Measurements from ENCODE around the gene IPO5.
"Not testable (repeated sequence)": the region's sequence is repeated elsewhere in the genome, so short reads cannot be mapped to it uniquely, and the experiment has no call there.

IPO5 gene

DNA sequence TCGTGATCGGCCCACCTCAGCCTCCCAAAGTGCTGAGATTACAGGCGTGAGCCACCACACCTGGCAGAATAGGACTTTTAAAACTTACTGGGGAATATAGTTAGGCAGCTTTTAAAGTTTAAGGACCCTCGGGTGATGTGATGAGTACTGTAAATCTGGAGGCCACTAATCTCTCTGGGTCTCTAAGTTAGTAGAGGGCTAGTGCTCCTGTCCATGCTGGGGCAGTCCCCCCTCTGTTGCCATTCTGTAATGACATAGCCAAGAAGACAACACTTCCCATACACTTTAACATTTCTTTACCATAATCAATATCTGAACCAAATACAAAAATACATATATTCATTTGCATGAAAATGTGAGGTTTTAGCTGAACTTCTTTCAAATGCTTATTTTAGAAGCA, 65.7 kb downstream of the IPO5 start:
- DNase-seq: no peak

DNA sequence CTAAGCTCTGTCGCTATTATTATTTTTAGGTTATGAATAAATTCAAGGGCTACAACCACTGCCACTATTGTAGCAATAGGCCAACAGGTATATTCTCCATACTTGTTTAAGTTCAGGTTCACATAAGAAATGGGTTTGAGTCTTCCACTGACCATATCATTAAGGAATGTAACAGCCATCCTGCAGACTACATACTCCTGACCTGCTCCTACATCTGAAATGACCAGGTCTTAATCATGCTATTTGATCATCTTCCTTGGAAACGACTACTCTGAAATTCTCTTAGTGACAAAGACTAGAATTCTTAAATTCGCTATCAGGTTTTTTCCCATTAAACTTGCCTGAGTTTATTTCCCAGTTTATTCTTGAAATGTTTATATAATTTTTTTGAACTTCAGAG, 66.8 kb downstream of the IPO5 start:
- no peak for DNase-seq

GRCh38 chr13:98022210-98022609, 68.7 kb downstream of the IPO5 start:
- no peak for DNase-seq

GRCh38 chr13:98025480-98026025, 72.1 kb downstream of the IPO5 start:
- no peak for DNase-seq

GRCh38 chr13:98026457-98026857, 73.0 kb downstream of the IPO5 start:
- no peak for DNase-seq

GRCh38 chr13:98032168-98032567, 78.7 kb downstream of the IPO5 start:
- no peak for DNase-seq

DNA sequence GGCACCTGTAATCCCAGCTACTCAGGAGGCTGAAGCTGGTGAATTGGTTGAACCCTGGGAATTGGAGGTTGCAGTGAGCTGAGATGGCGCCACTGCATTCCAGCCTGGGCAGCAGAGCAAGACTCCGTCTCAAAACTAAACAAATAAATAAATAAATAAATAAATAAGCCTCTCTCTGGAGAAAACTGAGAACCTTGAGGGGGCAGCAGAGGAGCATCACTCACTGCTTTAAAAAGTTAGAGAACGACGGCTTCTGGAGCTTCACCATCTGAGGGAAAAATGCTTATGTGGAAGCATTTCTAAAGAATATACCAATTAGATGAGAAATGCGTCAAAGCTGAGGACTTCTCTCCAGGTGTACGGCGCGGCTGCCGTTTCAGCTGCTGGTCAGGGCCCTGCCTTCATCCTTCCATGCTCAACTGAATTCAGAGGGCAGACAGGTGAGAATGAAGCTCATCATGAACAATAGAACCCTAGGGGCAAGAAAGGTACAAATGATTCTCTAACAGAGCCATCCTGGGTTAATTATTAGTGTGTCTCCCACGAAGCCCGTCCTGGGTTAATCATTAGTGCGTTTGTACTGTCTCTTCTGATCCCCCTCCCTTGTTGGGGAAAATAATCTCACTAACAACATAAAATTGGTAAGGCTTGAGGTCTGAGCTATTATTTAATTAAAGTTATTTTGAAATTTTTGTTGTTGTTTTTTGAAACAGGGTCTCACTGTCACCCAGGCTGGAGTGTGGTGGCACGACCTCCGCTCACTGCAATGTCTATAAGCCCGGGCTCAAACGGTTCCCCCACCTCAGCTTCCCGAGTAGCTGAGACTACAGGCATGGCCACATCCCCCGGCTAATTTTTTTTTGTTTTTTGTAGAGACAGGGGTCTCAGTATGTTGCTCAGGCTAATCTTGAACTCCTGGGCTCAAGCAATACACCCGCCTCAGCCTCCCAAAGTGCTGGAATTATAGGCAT, 80.1 kb downstream of the IPO5 start:
- DNase-seq: no peak

- no peak for DNase-seq
These were observed 81.9 kb downstream of the IPO5 start for GRCh38 chr13:98035373-98035772.

GRCh38 chr13:98036564-98037302, 83.3 kb downstream of the IPO5 start:
- not testable (repeated sequence) for DNase-seq

DNA sequence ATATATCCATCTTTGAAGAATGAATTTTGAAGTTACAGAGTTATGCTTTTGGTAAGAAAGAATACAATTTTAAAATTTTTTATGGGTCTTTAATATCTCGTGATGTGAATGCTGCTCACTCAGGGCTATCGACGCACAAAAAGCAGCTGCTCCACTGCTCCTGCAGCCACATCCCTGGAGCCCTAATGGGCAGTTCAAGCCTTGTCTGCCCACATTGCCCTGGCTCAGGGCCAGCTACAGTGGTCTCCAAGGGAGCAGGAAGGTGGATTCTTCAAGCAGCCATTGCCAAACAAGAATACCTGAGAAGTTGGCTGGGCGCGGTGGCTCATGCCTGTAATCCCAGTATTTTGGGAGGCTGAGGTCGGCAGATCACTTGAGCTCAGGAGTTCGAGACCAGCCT, 85.8 kb downstream of the IPO5 start:
- DNase-seq: no peak

- DNase-seq: no peak
These were observed 86.5 kb downstream of the IPO5 start for GRCh38 chr13:98039964-98040363.

GRCh38 chr13:98041081-98041820, 87.8 kb downstream of the IPO5 start:
- DNase-seq: no peak

DNA sequence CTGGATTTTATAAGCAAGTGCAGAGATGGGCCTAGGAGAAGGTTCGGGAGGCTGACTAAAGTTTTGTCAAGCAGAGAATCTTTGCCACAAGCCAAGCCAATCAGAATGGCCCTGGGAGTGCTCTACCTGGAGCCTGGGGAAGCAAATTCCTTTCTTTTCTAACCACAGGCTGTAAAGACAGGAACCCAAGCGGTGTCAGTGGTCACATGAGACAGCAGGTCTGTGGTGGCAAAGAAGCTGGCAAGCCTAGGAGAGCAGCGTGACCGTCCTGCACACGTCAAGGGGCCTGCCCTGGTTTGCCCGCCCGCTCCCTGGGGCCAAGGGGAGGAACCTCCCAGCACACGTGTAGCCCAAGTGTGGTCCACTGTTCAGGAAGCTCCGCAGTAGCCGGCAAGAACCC, 90.8 kb downstream of the IPO5 start:
- DNase-seq: no peak

DNA sequence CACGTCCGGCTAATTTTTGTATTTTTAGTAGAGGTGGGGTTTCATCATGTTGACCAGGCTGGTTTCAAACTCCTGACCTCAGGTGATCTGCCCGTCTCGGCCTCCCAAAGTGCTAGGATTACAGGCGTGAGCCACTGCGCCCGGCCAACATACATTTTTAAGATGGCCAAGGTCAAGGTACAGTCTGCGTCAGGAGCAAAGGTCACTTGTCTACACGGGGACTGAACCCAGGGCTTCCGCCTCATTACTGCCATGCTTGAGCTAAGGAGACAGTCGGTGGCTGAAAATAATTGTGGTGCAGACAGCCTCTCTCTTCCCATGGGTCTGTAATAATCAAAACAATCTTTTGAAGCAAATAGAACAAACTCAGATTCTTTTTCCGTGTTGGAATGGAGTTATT, 94.3 kb downstream of the IPO5 start:
- not testable (repeated sequence) for DNase-seq

- DNase-seq: no peak
These were observed 94.8 kb downstream of the IPO5 start for GRCh38 chr13:98048265-98048664.

DNA sequence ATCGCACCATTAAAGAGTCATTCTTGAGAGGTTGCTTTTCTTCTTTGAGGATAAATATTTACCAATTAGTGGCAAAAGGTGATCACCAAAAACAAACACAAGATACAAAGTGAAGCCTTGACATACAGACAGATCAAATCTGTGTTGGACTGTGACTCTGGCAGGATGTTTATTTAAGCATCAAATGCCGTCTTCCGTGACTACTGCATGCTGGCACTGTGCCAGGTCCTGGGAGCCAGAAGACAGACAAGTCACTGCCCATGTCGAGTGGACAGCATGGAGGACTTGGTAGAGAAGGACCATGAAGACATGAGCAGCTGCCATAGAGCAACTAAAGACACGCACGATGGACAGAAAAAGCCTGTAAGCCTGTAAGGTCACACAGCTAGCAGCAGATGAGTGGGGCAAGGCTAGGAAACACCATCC, 96.6 kb downstream of the IPO5 start:
- no peak for DNase-seq

DNA sequence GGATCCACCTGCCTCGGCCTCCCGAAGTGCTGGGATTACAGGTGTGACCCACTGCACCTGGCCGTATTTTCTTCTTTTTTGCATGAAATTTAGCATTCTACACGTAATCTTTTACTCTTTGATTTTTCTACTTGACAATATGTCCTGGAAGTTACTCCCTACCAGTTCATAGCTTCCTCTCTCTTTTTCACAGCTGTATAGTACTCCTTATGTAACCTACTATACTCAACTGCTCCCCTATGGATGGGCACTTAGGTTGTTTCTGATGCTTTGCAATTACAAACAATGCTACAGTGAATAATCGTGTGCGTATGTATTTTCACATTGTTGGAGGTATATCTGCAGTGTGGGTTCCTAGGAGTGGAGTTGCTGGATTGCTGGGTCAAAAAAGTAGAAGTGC, 98.9 kb downstream of the IPO5 start:
- DNase-seq: no peak

DNA sequence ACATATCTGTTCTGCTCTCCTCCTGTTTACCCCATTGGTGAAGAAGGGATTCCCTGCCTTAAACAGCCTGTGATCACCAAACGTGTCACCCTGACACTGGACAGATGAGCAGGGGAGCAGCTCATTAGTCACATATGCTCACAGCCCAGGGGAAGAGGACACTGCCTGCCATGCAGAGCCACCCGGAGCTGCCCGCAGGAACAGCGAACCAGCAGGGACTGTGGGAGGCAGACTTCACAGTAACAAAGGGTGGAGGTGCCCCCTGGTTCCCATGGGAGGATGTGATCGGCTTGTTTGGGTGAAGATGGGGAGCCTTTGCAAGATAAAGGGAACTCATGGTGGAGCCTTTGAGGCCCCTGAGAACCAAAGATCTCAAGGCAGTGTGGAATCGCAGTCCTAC, 100.8 kb downstream of the IPO5 start:
- DNase-seq: no peak

GRCh38 chr13:98055623-98056022, 102.1 kb downstream of the IPO5 start:
- no peak for DNase-seq

DNA sequence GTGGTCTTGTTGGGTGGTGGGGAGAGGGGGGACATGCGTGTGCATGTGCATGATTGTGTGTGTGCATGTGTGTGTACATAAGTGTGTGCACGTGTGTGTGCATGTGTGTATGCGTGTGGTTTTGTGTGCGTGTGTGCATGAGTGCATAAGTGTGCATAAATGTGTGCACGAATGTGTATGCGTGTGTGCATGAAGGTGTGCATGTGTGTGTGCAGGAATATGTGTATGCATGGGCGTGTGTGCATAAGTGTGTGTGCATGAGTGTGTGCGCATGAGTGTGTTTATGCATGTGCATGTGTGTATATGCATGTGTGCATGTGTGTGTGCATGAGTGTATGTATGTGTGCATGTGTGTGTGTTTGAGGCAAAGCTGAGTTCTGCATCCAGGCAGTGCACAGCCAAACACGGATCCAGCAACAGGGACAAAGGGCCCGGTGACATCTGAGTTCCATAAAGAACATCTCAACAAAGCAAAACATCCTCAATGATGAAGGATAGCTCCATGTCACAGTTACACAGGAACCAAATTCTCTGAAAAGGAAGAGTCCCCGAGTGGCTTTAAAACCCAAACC, 103.5 kb downstream of the IPO5 start:
- no peak for DNase-seq

DNA sequence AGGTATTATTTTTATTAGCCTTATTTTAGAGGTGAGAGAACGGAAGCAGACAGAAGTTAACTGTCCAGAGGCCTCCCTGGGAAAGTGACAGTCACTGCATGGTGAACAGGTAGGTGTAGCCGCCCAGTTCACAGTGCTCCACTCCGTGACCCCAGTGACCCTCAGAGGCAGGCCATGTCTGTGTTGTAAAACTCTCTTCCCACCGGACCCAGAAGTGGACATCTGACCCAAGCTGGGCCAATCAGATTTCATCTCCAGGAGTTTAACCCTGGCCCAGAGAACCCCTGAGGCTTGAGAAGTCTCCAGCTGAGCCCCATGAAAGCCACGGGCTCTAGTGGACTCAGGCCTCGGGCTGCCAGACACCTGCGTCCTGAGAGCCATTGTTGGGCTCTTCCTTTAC, 105.8 kb downstream of the IPO5 start:
- DNase-seq: no peak

DNA sequence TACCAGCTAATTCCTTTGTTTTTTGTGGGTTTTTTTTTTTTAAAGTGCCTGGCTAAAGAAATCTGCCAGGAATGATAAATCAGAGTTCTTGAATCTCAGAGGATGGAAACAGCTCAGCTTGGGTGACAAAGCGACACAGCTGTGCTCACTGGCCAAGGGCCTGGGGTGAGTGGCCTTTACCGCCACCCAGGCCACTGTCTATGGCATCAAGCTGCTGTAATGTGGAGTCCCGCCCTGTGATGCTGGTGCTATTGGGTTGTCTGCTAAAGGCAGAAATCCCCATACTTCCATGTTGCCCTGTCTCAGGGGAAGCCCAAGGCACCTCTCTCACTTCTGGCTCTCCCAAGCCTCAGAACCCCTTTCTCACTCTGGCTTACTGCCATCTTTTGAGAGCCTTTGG, 106.8 kb downstream of the IPO5 start:
- no peak for DNase-seq

DNA sequence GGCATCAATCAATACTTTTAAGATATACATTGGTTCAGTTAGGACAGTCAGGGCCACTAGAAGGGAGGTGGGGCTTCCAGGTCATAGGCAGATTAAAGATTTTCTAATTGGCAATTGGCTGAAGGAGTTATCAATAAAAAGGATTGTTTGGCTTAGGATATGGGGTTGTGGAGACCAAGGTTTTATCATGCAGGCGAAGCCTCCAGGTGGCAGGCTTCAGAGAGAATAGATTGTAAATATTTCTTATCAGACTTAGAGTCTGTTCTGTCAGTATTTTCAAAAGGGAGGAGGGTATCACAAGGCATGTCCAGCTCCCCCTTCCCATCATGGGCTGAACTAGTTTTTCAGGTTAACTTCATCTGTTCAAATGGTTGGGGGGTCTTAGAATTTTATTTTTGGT, 112.0 kb downstream of the IPO5 start:
- DNase-seq: no peak
